GM21723 (cell line): ENCODE results near the gene TEX11.
"Not testable (repeated sequence)": the region's sequence is repeated elsewhere in the genome, so short reads cannot be mapped to it uniquely, and the experiment has no call there.

Source experiments
- ATAC-seq: cut with Tn5 transposase; IDR thresholded peaks from one replicate; pipeline ENCODE4 v1.9.1; 2021; ENCODE audit warnings: mild to moderate bottlenecking, moderate library complexity; ENCODE audit not compliant: unreplicated experiment

The TEX11 gene

GRCh38 chrX:70908541-70908940, at the start of gene TEX11:
TEX11 (minus strand) TSS chrX:70908711; CDS start chrX:70907789, 922 bp downstream.
- no peak for ATAC-seq

- no peak for ATAC-seq
Observed at GRCh38 chrX:70954871-70955270, 46.4 kb upstream of the TEX11 start.

- no peak for ATAC-seq
Observed at GRCh38 chrX:70924294-70924911, 15.9 kb upstream of the TEX11 start.

DNA sequence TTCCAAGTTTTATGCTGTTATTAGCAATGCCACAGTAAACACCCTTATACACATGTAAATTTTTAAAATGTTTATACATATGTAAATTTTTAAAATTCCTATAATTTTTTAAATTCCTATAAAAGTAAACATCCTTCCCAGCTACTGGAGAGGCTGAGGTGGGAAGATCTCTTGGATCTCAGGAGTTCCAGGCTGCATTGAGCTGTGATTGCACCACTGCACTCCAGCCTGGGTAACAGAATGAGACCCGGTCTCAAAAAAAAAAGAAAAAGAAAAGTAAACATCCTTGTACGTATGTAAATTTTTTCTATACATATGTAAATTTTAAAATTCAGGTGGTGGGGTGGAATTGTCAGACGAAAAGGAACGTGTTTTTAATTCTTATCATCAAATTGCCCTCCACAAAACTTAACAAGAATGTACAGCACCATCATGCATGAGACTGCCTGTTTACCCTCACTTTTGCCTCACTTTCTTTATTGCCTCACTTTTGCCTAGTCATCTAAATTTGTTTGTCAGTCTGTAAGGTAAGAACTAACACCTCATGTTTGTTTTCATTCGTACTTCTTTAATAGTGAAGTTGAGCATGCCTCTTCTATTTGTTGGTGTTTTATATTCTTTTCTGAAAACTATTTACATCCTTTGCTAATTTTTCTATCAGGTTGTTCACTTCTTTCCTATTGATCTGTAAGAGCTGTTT, 14.4 kb upstream of the TEX11 start:
- no peak for ATAC-seq

GRCh38 chrX:70921709-70922352, 13.3 kb upstream of the TEX11 start:
- ATAC-seq: peak; percentile 80

- no peak for ATAC-seq
Observed at GRCh38 chrX:70916754-70917153, 8.2 kb upstream of the TEX11 start.

DNA sequence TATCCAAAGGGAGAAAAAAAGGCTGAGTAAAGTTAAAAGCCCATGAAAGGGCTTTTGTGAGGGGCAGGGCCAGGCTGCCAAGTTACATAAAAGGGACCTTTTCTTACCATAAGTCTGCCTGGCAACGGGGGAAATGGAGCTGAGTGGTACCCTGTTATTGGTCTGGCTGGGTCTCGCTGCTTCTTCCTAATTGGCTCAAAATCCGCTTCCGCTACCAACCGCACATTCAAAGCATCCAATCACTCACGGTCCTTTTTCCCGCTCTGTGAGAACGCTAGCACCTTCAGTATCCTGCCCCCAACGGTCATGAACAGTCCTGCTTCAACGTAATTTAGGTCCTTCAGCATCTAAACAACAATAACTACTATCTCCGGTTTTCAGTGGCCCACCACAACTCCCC, 611 bp downstream of the TEX11 start:
- no peak for ATAC-seq

- ATAC-seq: no peak
Observed at GRCh38 chrX:70901465-70901864, 7.0 kb downstream of the TEX11 start.

- not testable (repeated sequence) for ATAC-seq
Observed at GRCh38 chrX:70890441-70890840, 18.1 kb downstream of the TEX11 start.

GRCh38 chrX:70878902-70879301, 29.6 kb downstream of the TEX11 start:
- peak; percentile 75 for ATAC-seq

- ATAC-seq: no peak
Observed at GRCh38 chrX:70852294-70852693, 56.2 kb downstream of the TEX11 start.

- not testable (repeated sequence) for ATAC-seq
Observed at GRCh38 chrX:70844081-70844480, 64.4 kb downstream of the TEX11 start.

- not testable (repeated sequence) for ATAC-seq
Observed at GRCh38 chrX:70843620-70844019, 64.9 kb downstream of the TEX11 start.

DNA sequence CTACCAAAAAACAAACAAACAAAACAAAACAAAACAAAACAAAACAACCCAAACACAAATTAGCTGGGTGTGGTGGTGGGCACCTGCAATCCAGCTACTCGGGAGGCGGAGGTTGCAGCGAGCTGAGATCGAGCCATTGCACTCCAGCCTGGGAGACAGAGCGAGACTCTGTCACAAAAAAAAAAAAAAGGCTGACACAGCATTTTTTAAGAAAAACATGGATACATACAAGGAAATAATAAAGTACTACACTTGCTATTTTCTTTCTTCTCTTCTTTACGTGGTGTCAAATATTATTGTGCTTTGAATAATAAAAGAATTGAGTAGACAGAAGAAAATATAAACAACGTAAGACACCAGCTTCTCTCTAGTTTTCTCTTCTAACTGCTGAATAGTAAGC, 73.9 kb downstream of the TEX11 start:
- ATAC-seq: no peak

GRCh38 chrX:70826715-70827114, 81.8 kb downstream of the TEX11 start:
- ATAC-seq: no peak

GRCh38 chrX:70825366-70825765, 83.1 kb downstream of the TEX11 start:
- no peak for ATAC-seq

GRCh38 chrX:70808942-70809940, 99.3 kb downstream of the TEX11 start:
- ATAC-seq: no peak

DNA sequence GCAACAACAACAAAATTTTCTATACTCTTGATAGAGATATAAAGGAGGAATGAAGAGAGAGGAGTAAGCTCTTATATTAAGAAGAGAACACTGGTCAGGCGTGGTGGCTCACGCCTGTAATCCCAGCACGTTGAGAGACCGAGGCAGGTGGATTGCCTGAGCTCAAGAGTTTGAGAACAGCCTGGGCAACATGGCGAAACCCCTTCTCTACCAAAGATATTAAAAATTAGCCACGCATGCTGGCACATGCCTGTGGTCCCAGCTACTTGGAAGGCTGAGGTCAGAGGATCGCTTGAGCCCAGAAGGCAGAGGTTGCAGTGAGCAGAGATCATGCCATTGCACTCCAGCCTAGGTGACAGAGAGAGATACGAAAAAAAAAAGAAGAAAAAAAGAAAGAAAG, 102.4 kb downstream of the TEX11 start:
- ATAC-seq: no peak

DNA sequence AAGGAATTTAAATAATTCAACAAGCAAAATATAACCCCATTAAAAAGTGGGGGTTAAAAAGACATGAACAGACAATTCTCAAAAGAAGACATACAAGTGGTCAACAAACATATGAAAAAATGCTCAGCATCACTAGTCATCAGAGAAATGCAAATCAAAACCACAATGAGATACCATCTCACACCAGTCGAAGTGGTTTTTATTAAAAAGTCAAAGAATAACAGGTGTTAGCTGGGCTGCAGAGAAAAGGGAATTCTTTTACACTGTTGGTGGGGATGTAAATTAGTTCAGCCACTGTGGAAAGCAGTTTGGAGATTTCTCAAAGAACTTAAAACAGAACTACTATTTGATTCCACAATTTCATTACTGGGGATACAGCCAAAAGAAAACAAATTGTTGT, 111.8 kb downstream of the TEX11 start:
- not testable (repeated sequence) for ATAC-seq

DNA sequence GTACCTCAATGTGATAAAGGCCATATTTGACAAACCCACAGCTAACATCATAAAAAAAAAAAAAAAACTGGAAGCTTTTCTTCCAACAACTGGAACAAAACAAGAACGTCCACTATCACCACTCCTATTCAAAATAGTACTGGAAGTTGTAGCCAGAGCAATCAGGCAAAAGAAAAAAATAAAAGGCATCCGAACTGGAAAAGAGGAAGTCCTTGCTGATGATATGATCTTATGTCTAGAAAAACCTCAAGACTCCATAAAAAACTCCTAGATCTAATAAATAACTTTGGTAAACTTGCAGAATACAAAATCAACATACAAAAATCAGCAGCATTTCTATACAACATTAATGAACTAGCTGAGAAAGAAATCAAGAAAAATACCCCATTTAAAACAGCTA, 134.3 kb downstream of the TEX11 start:
- no peak for ATAC-seq

- no peak for ATAC-seq
Observed at GRCh38 chrX:70769659-70770227, 138.8 kb downstream of the TEX11 start.
